ENCODE measurements around the gene ZMAT5. TPM values are rescaled to one million over a fixed set of nuclear protein-coding genes. Genes with fewer than 3 reads are reported as not detected.

The ZMAT5 gene
- total RNA-seq (2014; rRNA removed; shearing (Covaris generic)) = 36.8 and 37.0 TPM in 2 replicates

GRCh38 chr22:29766632-29767170 lies at the start of gene ZMAT5:
Gene ZMAT5, minus strand, starts transcription at chr22:29767007. Its CDS starts 18,463 bp downstream, at chr22:29748544.
- H3K4me3 ChIP-seq = peak within 1 kb of the TSS; percentile 65
- H3K4me1 ChIP-seq (replicated peaks) = peaks cover 16% of the 10 kb centered on the region
- H3K9me3 ChIP-seq (replicated peaks) = no peaks in the 10 kb centered on the region
- H3K36me3 ChIP-seq = peaks cover 37% of the 10 kb centered on the region
- peak; percentile 96 to 99 for DNase-seq (ENCODE audit: low read depth in 1 of 2, low spot score in 2 of 2)
- H3K27ac ChIP-seq = peak within 1 kb of the TSS; percentile 87
- no peaks in the 10 kb centered on the region for H3K27me3 ChIP-seq (replicated peaks)

GRCh38 chr22:29816539-29816938 lies 49.7 kb upstream of the ZMAT5 start:
- DNase-seq (ENCODE audit: low read depth in 1 of 2, low spot score in 2 of 2) = no peak
- peaks cover 97% of the 10 kb centered on the region for H3K36me3 ChIP-seq

GRCh38 chr22:29816128-29816527 lies 49.3 kb upstream of the ZMAT5 start:
- Histone ChIP-seq H3K9me3 (replicated peaks) (no peaks in the 10 kb centered on the region), H3K4me3 (no peak overlapping the region), H3K27me3 (replicated peaks) (no peaks in the 10 kb centered on the region), H3K36me3 (peaks cover 97% of the 10 kb centered on the region), H3K4me1 (replicated peaks) (peaks cover under 1% of the 10 kb centered on the region; the same call in 1 of the 2 replicates), H3K27ac (no peak overlapping the region)
- no peak for DNase-seq (ENCODE audit: low read depth in 1 of 2, low spot score in 2 of 2)

More at GRCh38 chr22:29816539-29816938, 49.7 kb upstream of the ZMAT5 start:
- Histone ChIP-seq H3K4me3 (no peak overlapping the region), H3K4me1 (replicated peaks) (peaks cover 4% of the 10 kb centered on the region; the same call in 1 of the 2 replicates), H3K27ac (no peak overlapping the region), H3K9me3 (replicated peaks) (no peaks in the 10 kb centered on the region), H3K27me3 (replicated peaks) (no peaks in the 10 kb centered on the region)

- Histone ChIP-seq H3K9me3 (replicated peaks) (no peaks in the 10 kb centered on the region), H3K4me3 (no peak overlapping the region), H3K27me3 (replicated peaks) (no peaks in the 10 kb centered on the region), H3K36me3 (peaks cover 98% of the 10 kb centered on the region), H3K4me1 (replicated peaks) (no peaks in the 10 kb centered on the region), H3K27ac (no peak overlapping the region)
- no peak for DNase-seq (ENCODE audit: low read depth in 1 of 2, low spot score in 2 of 2)
Observed at GRCh38 chr22:29815580-29815979, 48.8 kb upstream of the ZMAT5 start.

GRCh38 chr22:29814003-29814402 lies 47.2 kb upstream of the ZMAT5 start:
- Histone ChIP-seq H3K27ac (no peak overlapping the region), H3K4me3 (no peak overlapping the region), H3K9me3 (replicated peaks) (no peaks in the 10 kb centered on the region), H3K36me3 (peaks cover 93% of the 10 kb centered on the region), H3K27me3 (replicated peaks) (no peaks in the 10 kb centered on the region), H3K4me1 (replicated peaks) (no peaks in the 10 kb centered on the region)
- DNase-seq (ENCODE audit: low read depth in 1 of 2, low spot score in 2 of 2) = no peak

GRCh38 chr22:29813563-29813962 lies 46.8 kb upstream of the ZMAT5 start:
- Histone ChIP-seq H3K27ac (no peak overlapping the region), H3K36me3 (peaks cover 91% of the 10 kb centered on the region), H3K4me1 (replicated peaks) (no peaks in the 10 kb centered on the region), H3K4me3 (no peak overlapping the region), H3K27me3 (replicated peaks) (no peaks in the 10 kb centered on the region), H3K9me3 (replicated peaks) (no peaks in the 10 kb centered on the region)
- DNase-seq (ENCODE audit: low read depth in 1 of 2, low spot score in 2 of 2) = no peak

GRCh38 chr22:29813126-29813525 lies 46.3 kb upstream of the ZMAT5 start:
- Histone ChIP-seq H3K36me3 (peaks cover 91% of the 10 kb centered on the region), H3K27ac (no peak overlapping the region), H3K4me3 (no peak overlapping the region), H3K4me1 (replicated peaks) (no peaks in the 10 kb centered on the region), H3K9me3 (replicated peaks) (no peaks in the 10 kb centered on the region), H3K27me3 (replicated peaks) (no peaks in the 10 kb centered on the region)
- DNase-seq (ENCODE audit: low read depth in 1 of 2, low spot score in 2 of 2) = no peak

- Histone ChIP-seq H3K9me3 (replicated peaks) (no peaks in the 10 kb centered on the region), H3K36me3 (peaks cover 90% of the 10 kb centered on the region), H3K27ac (no peak overlapping the region), H3K27me3 (replicated peaks) (no peaks in the 10 kb centered on the region), H3K4me1 (replicated peaks) (no peaks in the 10 kb centered on the region), H3K4me3 (no peak overlapping the region)
- no peak for DNase-seq (ENCODE audit: low read depth in 1 of 2, low spot score in 2 of 2)
Observed at GRCh38 chr22:29811377-29811776, 44.6 kb upstream of the ZMAT5 start.

GRCh38 chr22:29810216-29810615 lies 43.4 kb upstream of the ZMAT5 start:
- no peak for DNase-seq (ENCODE audit: low read depth in 1 of 2, low spot score in 2 of 2)
- Histone ChIP-seq H3K4me1 (replicated peaks) (no peaks in the 10 kb centered on the region), H3K4me3 (no peak overlapping the region), H3K27me3 (replicated peaks) (no peaks in the 10 kb centered on the region), H3K36me3 (peaks cover 90% of the 10 kb centered on the region), H3K9me3 (replicated peaks) (no peaks in the 10 kb centered on the region), H3K27ac (no peak overlapping the region)

- no peak for DNase-seq (ENCODE audit: low read depth in 1 of 2, low spot score in 2 of 2)
- H3K4me1 ChIP-seq (replicated peaks) = no peaks in the 10 kb centered on the region
- no peaks in the 10 kb centered on the region for H3K9me3 ChIP-seq (replicated peaks)
- no peaks in the 10 kb centered on the region for H3K27me3 ChIP-seq (replicated peaks)
- no peak overlapping the region for H3K4me3 ChIP-seq
- peaks cover 82% of the 10 kb centered on the region for H3K36me3 ChIP-seq
- H3K27ac ChIP-seq = no peak overlapping the region
Observed at GRCh38 chr22:29806196-29806595, 39.4 kb upstream of the ZMAT5 start.

GRCh38 chr22:29804985-29805384 lies 38.2 kb upstream of the ZMAT5 start:
- H3K4me1 ChIP-seq (replicated peaks) = no peaks in the 10 kb centered on the region; the same call in 1 of the 2 replicates
- H3K27ac ChIP-seq = no peak overlapping the region
- DNase-seq (ENCODE audit: low read depth in 1 of 2, low spot score in 2 of 2) = no peak
- H3K9me3 ChIP-seq (replicated peaks) = no peaks in the 10 kb centered on the region
- peaks cover 80% of the 10 kb centered on the region for H3K36me3 ChIP-seq
- no peak overlapping the region for H3K4me3 ChIP-seq
- H3K27me3 ChIP-seq (replicated peaks) = no peaks in the 10 kb centered on the region

GRCh38 chr22:29803190-29803589 lies 36.4 kb upstream of the ZMAT5 start:
- Histone ChIP-seq H3K27me3 (replicated peaks) (no peaks in the 10 kb centered on the region), H3K36me3 (peaks cover 88% of the 10 kb centered on the region), H3K27ac (no peak overlapping the region), H3K4me3 (no peak overlapping the region), H3K4me1 (replicated peaks) (peaks cover 12% of the 10 kb centered on the region), H3K9me3 (replicated peaks) (no peaks in the 10 kb centered on the region)
- DNase-seq (ENCODE audit: low read depth in 1 of 2, low spot score in 2 of 2) = no peak

- Histone ChIP-seq H3K9me3 (replicated peaks) (no peaks in the 10 kb centered on the region), H3K36me3 (peaks cover 90% of the 10 kb centered on the region), H3K4me3 (no peak overlapping the region), H3K27ac (no peak overlapping the region), H3K27me3 (replicated peaks) (no peaks in the 10 kb centered on the region), H3K4me1 (replicated peaks) (peaks cover 12% of the 10 kb centered on the region)
- no peak for DNase-seq (ENCODE audit: low read depth in 1 of 2, low spot score in 2 of 2)
Observed at GRCh38 chr22:29801796-29802195, 35.0 kb upstream of the ZMAT5 start.

GRCh38 chr22:29801153-29801552 lies 34.3 kb upstream of the ZMAT5 start:
- peaks cover 89% of the 10 kb centered on the region for H3K36me3 ChIP-seq
- no peaks in the 10 kb centered on the region for H3K9me3 ChIP-seq (replicated peaks)
- DNase-seq (ENCODE audit: low read depth in 1 of 2, low spot score in 2 of 2) = no peak
- H3K27ac ChIP-seq = no peak overlapping the region
- no peaks in the 10 kb centered on the region for H3K27me3 ChIP-seq (replicated peaks)
- no peak overlapping the region for H3K4me3 ChIP-seq
- H3K4me1 ChIP-seq (replicated peaks) = peaks cover 12% of the 10 kb centered on the region

- H3K9me3 ChIP-seq (replicated peaks) = no peaks in the 10 kb centered on the region
- H3K4me1 ChIP-seq (replicated peaks) = peaks cover 12% of the 10 kb centered on the region
- peaks cover 85% of the 10 kb centered on the region for H3K36me3 ChIP-seq
- peak overlapping the region; percentile 67 for H3K27ac ChIP-seq
- no peaks in the 10 kb centered on the region for H3K27me3 ChIP-seq (replicated peaks)
- peak; percentile 30 to 73 for DNase-seq (ENCODE audit: low read depth in 1 of 2, low spot score in 2 of 2)
- no peak overlapping the region for H3K4me3 ChIP-seq
Observed at GRCh38 chr22:29799217-29799680, 32.4 kb upstream of the ZMAT5 start.

Measured in SJSA1 (cell line).